Rectal smooth muscle tissue (tissue), 1 donor: Measurements from ENCODE around the gene C3orf20.

Experiments used
- H3K27ac ChIP-seq: one replicate; pipeline ENCODE4 v1.7.0; 2013; ENCODE audit warnings: low read depth, low read length, inconsistent platforms
- H3K27me3 ChIP-seq: one replicate; pipeline ENCODE4 v1.7.0; 2013; ENCODE audit warnings: low read length; ENCODE audit not compliant: control insufficient read depth, insufficient read depth
- H3K36me3 ChIP-seq: one replicate; pipeline ENCODE4 v1.7.0; 2013; ENCODE audit warnings: low read length; ENCODE audit not compliant: control insufficient read depth, insufficient read depth
- H3K4me1 ChIP-seq: one replicate; pipeline ENCODE4 v1.7.0; 2013; ENCODE audit warnings: low read length; ENCODE audit not compliant: control insufficient read depth, insufficient read depth
- H3K4me3 ChIP-seq: one replicate; pipeline ENCODE4 v1.7.0; 2013; ENCODE audit warnings: low read length
- H3K9ac ChIP-seq: one replicate; pipeline ENCODE4 v1.7.0; 2013; ENCODE audit warnings: low read length

The C3orf20 gene

GRCh38 chr3:14688525-14688924, 13.6 kb downstream of the C3orf20 start:
- H3K9ac ChIP-seq: no peak overlapping the region
- no peaks in the 10 kb centered on the region for H3K36me3 ChIP-seq
- no peak overlapping the region for H3K27ac ChIP-seq
- no peaks in the 10 kb centered on the region for H3K4me1 ChIP-seq
- no peak overlapping the region for H3K4me3 ChIP-seq
- no peaks in the 10 kb centered on the region for H3K27me3 ChIP-seq

- Histone ChIP-seq H3K27ac (no peak overlapping the region), H3K4me1 (no peaks in the 10 kb centered on the region), H3K27me3 (no peaks in the 10 kb centered on the region), H3K4me3 (no peak overlapping the region), H3K9ac (no peak overlapping the region), H3K36me3 (no peaks in the 10 kb centered on the region)
Observed at GRCh38 chr3:14689247-14689980, 14.5 kb downstream of the C3orf20 start.

- H3K9ac ChIP-seq: no peak overlapping the region
- no peaks in the 10 kb centered on the region for H3K27me3 ChIP-seq
- no peak overlapping the region for H3K4me3 ChIP-seq
- H3K4me1 ChIP-seq: no peaks in the 10 kb centered on the region
- H3K36me3 ChIP-seq: no peaks in the 10 kb centered on the region
- no peak overlapping the region for H3K27ac ChIP-seq
Observed at GRCh38 chr3:14691239-14691638, 16.3 kb downstream of the C3orf20 start.

- no peak overlapping the region for H3K4me3 ChIP-seq
- no peaks in the 10 kb centered on the region for H3K27me3 ChIP-seq
- H3K9ac ChIP-seq: no peak overlapping the region
- H3K4me1 ChIP-seq: no peaks in the 10 kb centered on the region
- H3K27ac ChIP-seq: no peak overlapping the region
- no peaks in the 10 kb centered on the region for H3K36me3 ChIP-seq
Observed at GRCh38 chr3:14691719-14692118, 16.8 kb downstream of the C3orf20 start.

GRCh38 chr3:14698601-14699244, 23.8 kb downstream of the C3orf20 start:
- Histone ChIP-seq H3K27me3 (no peaks in the 10 kb centered on the region), H3K4me1 (no peaks in the 10 kb centered on the region), H3K9ac (no peak overlapping the region), H3K36me3 (no peaks in the 10 kb centered on the region), H3K27ac (no peak overlapping the region), H3K4me3 (no peak overlapping the region)

GRCh38 chr3:14699643-14700042, 24.7 kb downstream of the C3orf20 start:
- no peaks in the 10 kb centered on the region for H3K27me3 ChIP-seq
- no peaks in the 10 kb centered on the region for H3K4me1 ChIP-seq
- H3K36me3 ChIP-seq: no peaks in the 10 kb centered on the region
- no peak overlapping the region for H3K4me3 ChIP-seq
- H3K9ac ChIP-seq: no peak overlapping the region
- no peak overlapping the region for H3K27ac ChIP-seq

GRCh38 chr3:14700891-14701290, 25.9 kb downstream of the C3orf20 start:
- Histone ChIP-seq H3K4me3 (no peak overlapping the region), H3K27me3 (no peaks in the 10 kb centered on the region), H3K9ac (no peak overlapping the region), H3K36me3 (no peaks in the 10 kb centered on the region), H3K4me1 (no peaks in the 10 kb centered on the region), H3K27ac (no peak overlapping the region)

- H3K27me3 ChIP-seq: no peaks in the 10 kb centered on the region
- no peak overlapping the region for H3K9ac ChIP-seq
- no peak overlapping the region for H3K4me3 ChIP-seq
Observed at GRCh38 chr3:14701676-14702075, 26.7 kb downstream of the C3orf20 start.

GRCh38 chr3:14703128-14703750, 28.3 kb downstream of the C3orf20 start:
- Histone ChIP-seq H3K27me3 (no peaks in the 10 kb centered on the region), H3K27ac (no peak overlapping the region), H3K4me1 (no peaks in the 10 kb centered on the region), H3K4me3 (no peak overlapping the region), H3K36me3 (no peaks in the 10 kb centered on the region), H3K9ac (no peak overlapping the region)

More at GRCh38 chr3:14701676-14702075, 26.7 kb downstream of the C3orf20 start:
- no peaks in the 10 kb centered on the region for H3K36me3 ChIP-seq
- no peaks in the 10 kb centered on the region for H3K4me1 ChIP-seq
- no peak overlapping the region for H3K27ac ChIP-seq

- no peak overlapping the region for H3K9ac ChIP-seq
Observed at GRCh38 chr3:14703791-14704190, 28.9 kb downstream of the C3orf20 start.

GRCh38 chr3:14706096-14706495, 31.2 kb downstream of the C3orf20 start:
- no peak overlapping the region for H3K27ac ChIP-seq
- no peaks in the 10 kb centered on the region for H3K4me1 ChIP-seq
- no peaks in the 10 kb centered on the region for H3K27me3 ChIP-seq
- H3K36me3 ChIP-seq: no peaks in the 10 kb centered on the region
- no peak overlapping the region for H3K9ac ChIP-seq
- no peak overlapping the region for H3K4me3 ChIP-seq

More at GRCh38 chr3:14703791-14704190, 28.9 kb downstream of the C3orf20 start:
- Histone ChIP-seq H3K27me3 (no peaks in the 10 kb centered on the region), H3K36me3 (no peaks in the 10 kb centered on the region), H3K4me1 (no peaks in the 10 kb centered on the region), H3K27ac (no peak overlapping the region), H3K4me3 (no peak overlapping the region)

GRCh38 chr3:14716591-14716990, 41.6 kb downstream of the C3orf20 start:
- Histone ChIP-seq H3K9ac (no peak overlapping the region), H3K36me3 (no peaks in the 10 kb centered on the region), H3K27ac (no peak overlapping the region), H3K4me1 (no peaks in the 10 kb centered on the region), H3K27me3 (no peaks in the 10 kb centered on the region), H3K4me3 (no peak overlapping the region)
